CD8-positive, alpha-beta memory T cell (primary cell): Measurements from ENCODE around the gene NFIA. TPM values are rescaled to one million over a fixed set of nuclear protein-coding genes. Genes with fewer than 3 reads are reported as not detected.

Source experiments
- CTCF ChIA-PET: fragments of 350-600 bp; sonication (Branson Sonifier 250); formaldehyde crosslinking; loops from one replicate; lab custom pipeline; 2021; ENCODE audit warnings: antibody characterized with exemption; lab: Charles Lee
- POLR2A ChIA-PET: fragments of 350-600 bp; sonication (Branson Sonifier 250); formaldehyde crosslinking; loops from one replicate; lab custom pipeline; 2021; ENCODE audit warnings: antibody characterized with exemption; lab: Charles Lee
- DNase-seq, 5 donors: peaks; one replicate each; pipeline versions ENCODE4 v3.0.0 to v3.0.0-alpha.2; 2020 to 2022; ENCODE audit warnings: mixed read lengths in 1 of 5
- H3K27ac ChIP-seq: one replicate; pipeline ENCODE4 v1.7.0; 2013; ENCODE audit warnings: low read depth, mild to moderate bottlenecking, low read length, moderate library complexity
- H3K27me3 ChIP-seq: 2 replicates; pipeline ENCODE4 v1.7.0; 2013; ENCODE audit warnings: low read length, mild to moderate bottlenecking; ENCODE audit not compliant: insufficient read depth, poor library complexity, severe bottlenecking
- H3K36me3 ChIP-seq: 2 replicates; pipeline ENCODE4 v1.7.0; 2013; ENCODE audit warnings: mild to moderate bottlenecking, low read length, moderate library complexity; ENCODE audit not compliant: insufficient read depth
- H3K4me1 ChIP-seq: 2 replicates; pipeline ENCODE4 v1.7.0; 2013; ENCODE audit warnings: mild to moderate bottlenecking, low read length, moderate library complexity; ENCODE audit not compliant: insufficient read depth
- H3K4me3 ChIP-seq: 2 replicates; pipeline ENCODE4 v1.7.0; 2013; ENCODE audit warnings: mild to moderate bottlenecking, low read length
- H3K9me3 ChIP-seq: 2 replicates; pipeline ENCODE4 v1.7.0; 2013; ENCODE audit warnings: mild to moderate bottlenecking, low read length
- H3K27ac Mint-ChIP-seq, 8 donors: one replicate each; pipeline ENCODE4 v1.8.0; 2020 to 2021; ENCODE audit warnings: mixed read lengths in 8 of 8, mild to moderate bottlenecking in 6 of 8, inconsistent platforms in 3 of 8, moderate library complexity in 3 of 8
- H3K27me3 Mint-ChIP-seq, 2 donors: one replicate each; pipeline ENCODE4 v1.8.0; 2020 to 2021; ENCODE audit warnings: mixed read lengths in 2 of 2, mild to moderate bottlenecking in 1 of 2, moderate library complexity in 1 of 2
- H3K36me3 Mint-ChIP-seq, 3 donors: one replicate each; pipeline ENCODE4 v1.8.0; 2020 to 2021; ENCODE audit warnings: mixed read lengths in 3 of 3, inconsistent platforms in 1 of 3, mild to moderate bottlenecking in 1 of 3
- H3K4me1 Mint-ChIP-seq, 3 donors: one replicate each; pipeline ENCODE4 v1.8.0; 2020 to 2021; ENCODE audit warnings: mixed read lengths in 3 of 3, inconsistent platforms in 1 of 3, mild to moderate bottlenecking in 1 of 3
- H3K4me3 Mint-ChIP-seq, 7 donors: one replicate each; pipeline ENCODE4 v1.8.0; 2020 to 2021; ENCODE audit warnings: mixed read lengths in 7 of 7, mild to moderate bottlenecking in 6 of 7, moderate library complexity in 4 of 7, inconsistent platforms in 2 of 7
- H3K9me3 Mint-ChIP-seq, 5 donors: one replicate each; pipeline ENCODE4 v1.8.0; 2020 to 2022; ENCODE audit warnings: mixed read lengths in 5 of 5, mild to moderate bottlenecking in 3 of 5, moderate library complexity in 2 of 5, inconsistent platforms in 1 of 5
- polyA plus RNA-seq: library from polyadenylated mRNA; unstranded; fragments of 300-500 nt; fragmentation: Illumina TruSeq; gene quantifications from one replicate; pipeline ENCODE4 v1.2.3, GENCODE V29; 2021
- total RNA-seq, 2 experiments: library from RNA; stranded (reverse); gene quantifications; one replicate each; pipeline ENCODE4 v1.2.3, GENCODE V29; 2021

The NFIA gene
- total and polyA plus RNA-seq, 3 experiments from 2014 or later = 6.1 to 9.9 (median 7.0) TPM

DNA sequence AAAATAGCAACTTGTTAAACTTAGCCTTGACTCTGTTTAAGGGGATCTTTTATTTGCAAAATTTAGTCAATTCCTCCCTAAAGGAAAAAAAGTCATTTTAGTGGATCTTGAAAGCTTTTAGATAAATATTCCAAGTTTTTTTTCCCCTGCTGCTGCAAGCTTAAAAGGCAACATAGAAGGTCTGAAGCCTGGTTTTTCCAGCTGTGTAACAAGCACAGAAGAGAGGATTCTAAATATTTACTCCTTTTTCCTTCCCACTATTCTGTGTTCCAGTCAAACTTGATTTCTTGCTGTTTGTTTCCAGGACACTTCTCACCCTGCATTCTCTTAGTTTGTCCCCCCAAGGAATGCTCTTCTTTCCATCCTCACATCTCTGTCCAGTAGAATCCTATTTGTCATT is 86.7 kb downstream of the NFIA start:
- no peaks in the 10 kb centered on the region for H3K9me3 ChIP-seq
- H3K4me3 Mint-ChIP-seq = no peak overlapping the region
- POLR2A ChIA-PET = no interaction called here
- DNase-seq = no peak
- H3K27ac Mint-ChIP-seq = no peak overlapping the region
- H3K4me1 ChIP-seq = no peaks in the 10 kb centered on the region
- no peaks in the 10 kb centered on the region for H3K27me3 ChIP-seq
- no peak overlapping the region for H3K4me3 ChIP-seq
- CTCF ChIA-PET = no interaction called here
- no peaks in the 10 kb centered on the region for H3K9me3 Mint-ChIP-seq
- peaks cover 0 to 1% (median 0%) of the 10 kb centered on the region in 3 donors for H3K36me3 Mint-ChIP-seq
- H3K36me3 ChIP-seq = no peaks in the 10 kb centered on the region
- H3K27ac ChIP-seq = no peak overlapping the region
- no peaks in the 10 kb centered on the region for H3K4me1 Mint-ChIP-seq
- no peaks in the 10 kb centered on the region for H3K27me3 Mint-ChIP-seq

DNA sequence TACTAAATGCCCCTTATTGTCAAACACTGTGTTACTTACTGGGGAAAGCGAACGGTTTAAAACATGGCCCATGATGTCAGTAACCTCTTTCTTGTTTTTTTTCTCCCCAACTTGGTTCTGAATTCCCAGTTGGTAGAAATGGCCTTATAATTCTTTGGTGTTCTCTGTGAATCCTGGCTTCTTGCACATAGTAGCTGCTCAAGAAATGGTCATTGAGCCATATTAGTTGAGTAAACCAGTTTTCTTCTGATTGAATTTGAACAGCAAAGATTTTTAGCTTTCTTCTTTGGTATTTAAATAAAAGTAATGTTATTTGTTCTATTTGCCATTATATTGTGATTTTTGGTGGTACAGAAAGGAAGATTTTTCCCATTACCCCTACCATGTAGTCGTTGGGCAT is 87.3 kb downstream of the NFIA start:
- H3K27me3 ChIP-seq = no peaks in the 10 kb centered on the region
- Mint-ChIP-seq H3K4me3 (no peak overlapping the region), H3K27me3 (no peaks in the 10 kb centered on the region), H3K27ac (no peak overlapping the region), H3K9me3 (no peaks in the 10 kb centered on the region), H3K36me3 (peaks cover 0 to 1% (median 0%) of the 10 kb centered on the region in 3 donors), H3K4me1 (no peaks in the 10 kb centered on the region)
- no peak overlapping the region for H3K27ac ChIP-seq
- no peaks in the 10 kb centered on the region for H3K36me3 ChIP-seq
- POLR2A ChIA-PET = no interaction called here
- no peaks in the 10 kb centered on the region for H3K4me1 ChIP-seq
- CTCF ChIA-PET = no interaction called here
- no peak for DNase-seq
- no peaks in the 10 kb centered on the region for H3K9me3 ChIP-seq
- no peak overlapping the region for H3K4me3 ChIP-seq

DNA sequence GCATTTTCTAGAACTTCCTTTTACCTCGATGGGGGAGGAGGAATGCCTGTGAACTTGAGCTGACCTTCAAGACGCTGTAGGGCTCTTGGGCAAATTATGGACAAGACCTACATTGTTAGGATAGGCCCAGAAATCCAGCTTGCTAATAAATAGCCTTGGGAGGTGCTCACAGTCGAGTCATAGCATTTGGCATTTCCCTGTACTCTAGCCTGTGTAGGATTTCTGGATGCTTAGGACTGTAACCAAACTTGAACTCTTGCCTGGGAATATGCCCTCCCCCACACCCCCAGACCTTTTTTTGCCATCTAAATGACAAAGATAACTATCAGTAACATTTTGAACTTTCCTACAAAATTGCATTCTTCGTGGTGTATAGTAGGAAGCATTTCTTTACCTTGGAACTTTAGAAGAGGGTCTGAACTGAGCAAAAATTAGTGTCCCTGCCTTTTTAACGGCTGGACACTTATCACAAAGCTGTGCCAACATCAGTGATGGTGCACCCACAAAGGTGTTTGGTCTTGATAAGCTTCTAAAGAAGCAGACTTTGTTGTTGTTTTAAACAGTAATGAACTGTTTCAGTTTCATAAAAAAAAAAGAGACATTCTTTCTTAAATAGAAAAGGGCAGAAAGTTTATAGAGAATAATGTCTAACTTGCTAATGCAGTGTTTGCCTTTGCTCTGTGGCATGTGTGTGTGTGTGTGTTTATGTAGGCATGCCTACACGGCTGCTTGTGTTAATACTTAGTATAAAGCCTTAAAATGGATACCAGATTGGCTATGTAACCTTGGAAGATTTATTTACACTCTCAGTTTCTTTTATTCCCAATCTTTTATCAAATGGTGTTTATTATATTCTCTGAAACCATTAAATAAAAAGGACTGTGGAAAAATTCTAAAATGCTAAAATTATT is 88.2 kb downstream of the NFIA start:
- Histone ChIP-seq H3K36me3 (no peaks in the 10 kb centered on the region), H3K4me1 (no peaks in the 10 kb centered on the region), H3K27ac (peak overlapping the region; percentile 3), H3K9me3 (no peaks in the 10 kb centered on the region), H3K27me3 (no peaks in the 10 kb centered on the region), H3K4me3 (no peak overlapping the region)
- no peak for DNase-seq
- Mint-ChIP-seq H3K4me1 (no peaks in the 10 kb centered on the region), H3K27ac (no peak overlapping the region), H3K9me3 (no peaks in the 10 kb centered on the region), H3K4me3 (no peak overlapping the region), H3K27me3 (no peaks in the 10 kb centered on the region), H3K36me3 (peaks cover 0 to 1% (median 0%) of the 10 kb centered on the region in 3 donors)
- ChIA-PET CTCF (no interaction called here), POLR2A (no interaction called here)

DNA sequence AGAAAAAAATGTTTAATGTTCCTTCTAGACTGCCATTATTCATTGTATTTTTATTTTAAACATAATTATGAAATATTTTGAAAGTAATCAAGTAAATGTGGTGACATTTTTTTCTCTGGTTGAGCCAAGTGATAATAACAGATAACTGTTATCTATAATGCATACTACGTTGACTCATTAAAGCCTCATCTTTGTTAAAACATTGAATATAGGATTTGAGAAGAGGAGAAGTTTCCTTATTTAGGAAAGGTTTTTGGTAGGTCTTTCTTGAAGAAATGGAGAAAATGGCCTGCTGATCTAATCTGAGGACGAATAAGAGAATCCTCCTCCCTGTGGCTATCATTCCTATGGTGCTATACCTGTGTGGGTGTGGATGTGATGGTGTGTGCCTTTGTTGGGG is 89.0 kb downstream of the NFIA start:
- H3K27me3 Mint-ChIP-seq = no peaks in the 10 kb centered on the region
- H3K36me3 Mint-ChIP-seq = peaks cover 0 to 1% (median 0%) of the 10 kb centered on the region in 3 donors
- H3K4me1 ChIP-seq = no peaks in the 10 kb centered on the region
- no peak overlapping the region for H3K4me3 Mint-ChIP-seq
- H3K27ac ChIP-seq = no peak overlapping the region
- no peaks in the 10 kb centered on the region for H3K36me3 ChIP-seq
- no peaks in the 10 kb centered on the region for H3K4me1 Mint-ChIP-seq
- H3K4me3 ChIP-seq = no peak overlapping the region
- H3K9me3 ChIP-seq = no peaks in the 10 kb centered on the region
- CTCF ChIA-PET = no interaction called here
- no peak overlapping the region for H3K27ac Mint-ChIP-seq
- no peak for DNase-seq
- POLR2A ChIA-PET = no interaction called here
- H3K9me3 Mint-ChIP-seq = no peaks in the 10 kb centered on the region
- H3K27me3 ChIP-seq = no peaks in the 10 kb centered on the region

DNA sequence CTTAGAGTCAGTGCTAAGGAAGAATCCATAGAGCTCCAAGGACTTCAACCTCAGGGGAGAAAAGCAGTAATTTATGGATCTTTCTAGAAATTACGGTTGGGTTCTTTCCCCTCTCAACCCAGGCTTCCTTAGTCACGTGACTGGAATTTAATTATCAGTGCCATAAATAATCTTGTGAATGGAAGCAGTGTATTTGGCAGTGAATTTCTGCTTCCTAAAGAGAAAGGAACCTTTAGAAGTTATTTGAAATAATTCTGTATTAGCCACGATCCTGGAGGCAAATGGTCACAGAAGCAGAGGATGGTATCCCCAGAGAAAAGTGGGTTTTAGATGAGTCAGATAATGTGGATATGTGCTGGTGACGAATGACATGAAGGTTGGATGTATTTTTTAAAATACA is 89.6 kb downstream of the NFIA start:
- H3K9me3 Mint-ChIP-seq = no peaks in the 10 kb centered on the region
- Histone ChIP-seq H3K4me1 (no peaks in the 10 kb centered on the region), H3K27ac (no peak overlapping the region), H3K9me3 (no peaks in the 10 kb centered on the region), H3K36me3 (no peaks in the 10 kb centered on the region), H3K27me3 (no peaks in the 10 kb centered on the region), H3K4me3 (no peak overlapping the region)
- DNase-seq = no peak
- CTCF ChIA-PET = no interaction called here
- no peak overlapping the region for H3K27ac Mint-ChIP-seq
- H3K4me1 Mint-ChIP-seq = no peaks in the 10 kb centered on the region
- H3K4me3 Mint-ChIP-seq = no peak overlapping the region
- H3K36me3 Mint-ChIP-seq = peaks cover 0 to 1% (median 0%) of the 10 kb centered on the region in 3 donors
- POLR2A ChIA-PET = no interaction called here
- no peaks in the 10 kb centered on the region for H3K27me3 Mint-ChIP-seq

DNA sequence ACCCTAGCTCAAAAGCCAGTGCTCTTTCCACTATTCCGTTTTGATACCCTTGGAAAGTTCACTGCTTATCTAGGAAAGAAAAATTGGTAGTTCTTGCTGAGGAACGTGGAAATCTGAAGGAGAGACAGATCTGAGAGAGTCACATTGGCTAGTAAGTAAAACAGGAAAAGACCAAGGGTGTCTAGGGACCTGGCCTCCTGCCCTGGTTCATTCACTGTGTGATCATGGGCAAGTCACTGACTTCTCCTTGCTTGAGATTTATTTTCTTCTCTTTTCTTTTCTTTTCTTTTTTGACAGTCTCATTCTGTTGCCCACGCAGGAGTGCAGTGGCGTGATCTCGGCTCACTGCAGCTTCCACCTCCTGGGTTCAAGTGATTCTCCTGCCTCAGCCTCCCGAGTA is 90.8 kb downstream of the NFIA start:
- Histone ChIP-seq H3K27me3 (no peaks in the 10 kb centered on the region), H3K27ac (no peak overlapping the region), H3K36me3 (no peaks in the 10 kb centered on the region), H3K4me3 (no peak overlapping the region), H3K4me1 (no peaks in the 10 kb centered on the region), H3K9me3 (no peaks in the 10 kb centered on the region)
- no peaks in the 10 kb centered on the region for H3K9me3 Mint-ChIP-seq
- DNase-seq = no peak
- H3K27me3 Mint-ChIP-seq = no peaks in the 10 kb centered on the region
- no peak overlapping the region for H3K4me3 Mint-ChIP-seq
- peaks cover 0 to 1% (median 0%) of the 10 kb centered on the region in 3 donors for H3K36me3 Mint-ChIP-seq
- H3K27ac Mint-ChIP-seq = no peak overlapping the region
- H3K4me1 Mint-ChIP-seq = no peaks in the 10 kb centered on the region
- POLR2A ChIA-PET = no interaction called here
- CTCF ChIA-PET = no interaction called here

DNA sequence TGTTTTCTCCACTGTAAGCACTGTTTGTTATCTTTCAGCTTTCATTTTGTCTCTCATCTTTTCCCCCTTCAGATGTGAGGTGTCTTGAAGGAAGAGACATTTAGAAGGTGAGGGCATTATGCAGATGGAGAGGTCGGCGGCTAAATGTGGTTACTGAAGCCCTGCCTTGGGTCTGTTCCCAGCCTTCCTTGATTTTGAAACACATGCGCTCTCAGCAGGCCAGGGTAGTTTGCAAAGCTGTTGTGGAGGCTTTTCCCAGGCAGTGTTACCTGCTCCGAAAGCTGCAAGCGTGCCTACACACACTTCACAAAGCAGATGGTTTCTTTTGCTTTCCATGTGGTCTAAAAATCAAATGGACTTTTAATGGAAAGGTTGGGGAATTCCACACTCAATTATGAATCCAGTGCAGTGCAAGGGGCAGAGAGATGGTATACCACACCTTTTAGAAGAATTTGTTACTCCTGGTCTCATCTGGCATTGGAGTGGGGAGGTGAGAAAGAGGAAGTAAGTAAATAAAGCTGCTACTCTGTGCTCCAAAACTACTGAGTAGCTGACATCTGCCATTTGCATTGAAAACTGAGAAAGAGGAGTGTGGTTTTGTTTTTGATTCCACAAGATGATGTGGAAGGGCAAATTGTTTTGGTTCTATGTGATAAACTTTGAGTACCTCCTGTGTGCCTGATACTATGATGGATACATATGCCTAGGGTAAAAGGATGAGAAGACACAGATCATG is 91.9 kb downstream of the NFIA start:
- POLR2A ChIA-PET = no interaction called here
- Mint-ChIP-seq H3K4me1 (no peaks in the 10 kb centered on the region), H3K27me3 (no peaks in the 10 kb centered on the region), H3K4me3 (no peak overlapping the region), H3K36me3 (peaks cover 0 to 1% (median 0%) of the 10 kb centered on the region in 3 donors), H3K9me3 (no peaks in the 10 kb centered on the region), H3K27ac (peak overlapping the region in 1 of 8 donors; percentile 3)
- CTCF ChIA-PET = interaction anchor here (0.9 to 1.6 kb wide), 2 partner anchors 17 to 124 kb away, joined by 3 to 4 read pairs; no protein-coding TSS in a partner anchor
- no peak for DNase-seq
- Histone ChIP-seq H3K27ac (no peak overlapping the region), H3K36me3 (no peaks in the 10 kb centered on the region), H3K4me1 (no peaks in the 10 kb centered on the region), H3K27me3 (no peaks in the 10 kb centered on the region), H3K4me3 (no peak overlapping the region), H3K9me3 (no peaks in the 10 kb centered on the region)

DNA sequence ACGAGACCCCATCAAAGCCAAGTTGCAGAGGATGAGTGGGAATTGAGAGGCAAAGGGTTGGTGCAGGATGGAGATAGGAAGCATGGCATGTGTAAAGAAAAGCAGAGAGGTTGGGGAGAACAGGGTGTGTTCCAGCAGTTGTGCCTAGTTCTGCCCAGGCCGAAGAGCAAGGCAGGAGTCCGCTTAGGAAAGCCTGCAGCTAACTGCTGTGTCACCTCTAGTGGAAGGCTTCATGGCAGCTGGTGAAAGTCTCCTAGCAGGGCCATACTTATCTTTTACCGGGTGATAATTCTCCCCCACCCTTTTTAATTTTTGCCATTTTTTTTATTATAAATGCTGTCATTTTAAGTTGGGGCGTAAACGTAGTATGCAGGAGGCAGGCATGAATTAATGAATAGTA is 93.6 kb downstream of the NFIA start:
- H3K4me1 ChIP-seq = no peaks in the 10 kb centered on the region
- ChIA-PET CTCF (interaction anchor here (1.0 kb wide), 1 partner anchor 122 kb away, joined by 3 read pairs; no protein-coding TSS in a partner anchor), POLR2A (no interaction called here)
- Mint-ChIP-seq H3K27me3 (no peaks in the 10 kb centered on the region), H3K4me3 (no peak overlapping the region), H3K4me1 (no peaks in the 10 kb centered on the region), H3K36me3 (no peaks in the 10 kb centered on the region), H3K9me3 (no peaks in the 10 kb centered on the region), H3K27ac (peak overlapping the region in 1 of 8 donors; percentile 11)
- no peaks in the 10 kb centered on the region for H3K9me3 ChIP-seq
- no peak overlapping the region for H3K4me3 ChIP-seq
- no peaks in the 10 kb centered on the region for H3K36me3 ChIP-seq
- H3K27ac ChIP-seq = no peak overlapping the region
- no peaks in the 10 kb centered on the region for H3K27me3 ChIP-seq
- no peak for DNase-seq
